ENCODE data around the gene AK3.
A peak's percentile ranks its signal among the peaks of the same experiment; 100 is the strongest.
"Not testable (repeated sequence)": the region's sequence is repeated elsewhere in the genome, so short reads cannot be mapped to it uniquely, and the experiment has no call there.

AK3 gene

DNA sequence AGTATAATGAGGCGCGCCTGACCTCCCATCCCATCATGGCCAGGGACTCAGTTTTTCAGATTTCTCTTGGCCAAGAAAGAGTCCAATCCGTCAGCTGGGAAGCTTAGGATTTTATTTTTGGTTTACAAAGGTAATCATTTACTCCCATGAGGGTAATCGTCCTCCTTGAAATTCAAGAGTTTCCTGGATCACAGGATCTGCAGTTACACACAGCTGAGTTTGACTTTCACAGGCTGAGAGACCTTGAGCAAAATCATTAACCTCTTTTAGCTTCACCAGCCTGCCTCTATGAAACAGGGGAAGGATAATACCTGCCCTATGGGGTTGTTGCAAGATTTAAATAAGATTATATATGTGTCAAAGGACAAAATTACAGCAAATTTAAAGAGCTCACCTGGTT is 15.4 kb upstream of the AK3 start:
- Histone ChIP-seq H2AFZ (ENCODE audit: low read depth, low read length, severe bottlenecking) (no peak overlapping the region), H3K9ac (ENCODE audit: low read length) (no peak overlapping the region), H3F3A (ENCODE audit: insufficient read depth) (no peaks in the 10 kb centered on the region), H4K20me1 (ENCODE audit: low read depth, low read length) (no peaks in the 10 kb centered on the region), H3K4me2 (ENCODE audit: low read depth, low read length, poor library complexity, severe bottlenecking) (no peak overlapping the region), H3K4me3 (ENCODE audit: insufficient read depth, low read length, poor library complexity, severe bottlenecking) (no peak overlapping the region), H3K9me3 (ENCODE audit: insufficient read depth, low read length) (no peaks in the 10 kb centered on the region), H3K36me3 (ENCODE audit: low read length) (no peaks in the 10 kb centered on the region), H3K79me2 (ENCODE audit: insufficient read depth, low read length) (no peaks in the 10 kb centered on the region), H3K9me2 (replicated peaks; ENCODE audit: insufficient read depth, low read length) (no peaks in the 10 kb centered on the region), H3K27ac (ENCODE audit: low read depth, low read length) (no peak overlapping the region), H3K27me3 (ENCODE audit: low read length) (no peaks in the 10 kb centered on the region)
- TF ChIP-seq, protein P1, sequence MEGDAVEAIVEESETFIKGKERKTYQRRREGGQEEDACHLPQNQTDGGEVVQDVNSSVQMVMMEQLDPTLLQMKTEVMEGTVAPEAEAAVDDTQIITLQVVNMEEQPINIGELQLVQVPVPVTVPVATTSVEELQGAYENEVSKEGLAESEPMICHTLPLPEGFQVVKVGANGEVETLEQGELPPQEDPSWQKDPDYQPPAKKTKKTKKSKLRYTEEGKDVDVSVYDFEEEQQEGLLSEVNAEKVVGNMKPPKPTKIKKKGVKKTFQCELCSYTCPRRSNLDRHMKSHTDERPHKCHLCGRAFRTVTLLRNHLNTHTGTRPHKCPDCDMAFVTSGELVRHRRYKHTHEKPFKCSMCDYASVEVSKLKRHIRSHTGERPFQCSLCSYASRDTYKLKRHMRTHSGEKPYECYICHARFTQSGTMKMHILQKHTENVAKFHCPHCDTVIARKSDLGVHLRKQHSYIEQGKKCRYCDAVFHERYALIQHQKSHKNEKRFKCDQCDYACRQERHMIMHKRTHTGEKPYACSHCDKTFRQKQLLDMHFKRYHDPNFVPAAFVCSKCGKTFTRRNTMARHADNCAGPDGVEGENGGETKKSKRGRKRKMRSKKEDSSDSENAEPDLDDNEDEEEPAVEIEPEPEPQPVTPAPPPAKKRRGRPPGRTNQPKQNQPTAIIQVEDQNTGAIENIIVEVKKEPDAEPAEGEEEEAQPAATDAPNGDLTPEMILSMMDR (IDR thresholded peaks at IDR 0.05; ENCODE audit: insufficient read depth, low read length, poor library complexity, severe bottlenecking) = no peak
- no peak for TF ChIP-seq EZH2phosphoT487 (conservative IDR thresholded peaks at IDR 0.05; ENCODE audit: low read length)

DNA sequence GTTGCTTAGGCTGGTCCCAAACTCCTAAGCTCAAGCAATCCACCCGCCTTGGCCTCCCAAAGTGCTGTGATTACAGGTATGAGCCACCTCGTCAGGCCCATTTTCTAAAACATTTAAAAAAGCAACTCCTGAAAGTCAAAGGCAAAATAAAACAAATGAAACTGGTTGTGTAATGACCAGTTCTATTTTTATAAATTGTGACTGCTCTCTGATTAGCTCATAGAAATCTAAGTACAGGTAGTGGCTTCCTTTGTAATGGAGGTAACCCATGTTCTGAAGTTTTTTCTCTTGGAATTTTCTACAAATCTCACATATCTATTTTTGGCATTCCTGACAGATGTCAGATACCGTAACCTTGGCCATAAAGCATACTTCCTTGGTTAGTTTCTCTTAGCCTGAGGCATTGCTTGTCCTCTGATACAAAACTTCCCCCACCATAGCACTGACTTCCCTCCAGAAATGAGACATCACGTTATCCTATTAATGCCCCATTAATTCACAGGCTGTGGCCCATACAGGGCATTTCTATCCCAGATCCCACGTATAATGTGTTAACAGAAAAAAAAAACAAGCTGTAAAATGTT is 14.1 kb upstream of the AK3 start:
- no peak for TF ChIP-seq EZH2phosphoT487 (conservative IDR thresholded peaks at IDR 0.05; ENCODE audit: low read length)
- TF ChIP-seq, protein P1 (IDR thresholded peaks at IDR 0.05; ENCODE audit: insufficient read depth, low read length, poor library complexity, severe bottlenecking) = no peak
- Histone ChIP-seq H3K79me2 (ENCODE audit: insufficient read depth, low read length) (no peaks in the 10 kb centered on the region), H3K4me2 (ENCODE audit: low read depth, low read length, poor library complexity, severe bottlenecking) (no peak overlapping the region), H4K20me1 (ENCODE audit: low read depth, low read length) (no peaks in the 10 kb centered on the region), H3K4me3 (ENCODE audit: insufficient read depth, low read length, poor library complexity, severe bottlenecking) (no peak overlapping the region), H3F3A (ENCODE audit: insufficient read depth) (no peaks in the 10 kb centered on the region), H3K9me2 (replicated peaks; ENCODE audit: insufficient read depth, low read length) (no peaks in the 10 kb centered on the region), H3K9ac (ENCODE audit: low read length) (no peak overlapping the region), H3K27ac (ENCODE audit: low read depth, low read length) (no peak overlapping the region), H3K9me3 (ENCODE audit: insufficient read depth, low read length) (no peaks in the 10 kb centered on the region), H3K36me3 (ENCODE audit: low read length) (no peaks in the 10 kb centered on the region), H2AFZ (ENCODE audit: low read depth, low read length, severe bottlenecking) (no peak overlapping the region), H3K27me3 (ENCODE audit: low read length) (no peaks in the 10 kb centered on the region)

DNA sequence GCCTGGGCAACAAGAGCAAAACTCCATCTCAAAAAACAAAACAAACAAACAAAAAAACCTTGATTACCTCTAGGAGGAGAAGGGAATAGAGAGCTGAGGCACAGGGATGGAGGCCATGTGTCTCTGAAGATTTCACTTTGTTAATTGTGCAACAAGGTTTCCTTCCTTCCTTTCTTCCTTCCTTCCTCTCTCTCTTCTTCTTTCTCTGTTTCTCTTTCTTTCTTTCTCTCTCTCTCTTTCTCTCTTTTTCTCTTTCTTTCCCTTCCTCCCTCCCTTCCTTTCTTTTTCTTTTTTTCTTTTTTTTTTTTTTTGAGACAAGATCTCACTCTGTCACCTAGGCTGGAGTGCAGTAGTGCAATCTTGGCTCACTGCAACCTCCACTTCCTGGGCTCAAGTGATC is 13.5 kb upstream of the AK3 start:
- H3K79me2 ChIP-seq (ENCODE audit: insufficient read depth, low read length); H3K9me3 ChIP-seq (ENCODE audit: insufficient read depth, low read length); H3F3A ChIP-seq (ENCODE audit: insufficient read depth); H3K36me3 ChIP-seq (ENCODE audit: low read length); H3K27me3 ChIP-seq (ENCODE audit: low read length); H3K9me2 ChIP-seq (replicated peaks; ENCODE audit: insufficient read depth, low read length); H4K20me1 ChIP-seq (ENCODE audit: low read depth, low read length); H3K4me3 ChIP-seq (ENCODE audit: insufficient read depth, low read length, poor library complexity, severe bottlenecking); H3K27ac ChIP-seq (ENCODE audit: low read depth, low read length); H2AFZ ChIP-seq (ENCODE audit: low read depth, low read length, severe bottlenecking); H3K4me2 ChIP-seq (ENCODE audit: low read depth, low read length, poor library complexity, severe bottlenecking); H3K9ac ChIP-seq (ENCODE audit: low read length): not testable (repeated sequence)

DNA sequence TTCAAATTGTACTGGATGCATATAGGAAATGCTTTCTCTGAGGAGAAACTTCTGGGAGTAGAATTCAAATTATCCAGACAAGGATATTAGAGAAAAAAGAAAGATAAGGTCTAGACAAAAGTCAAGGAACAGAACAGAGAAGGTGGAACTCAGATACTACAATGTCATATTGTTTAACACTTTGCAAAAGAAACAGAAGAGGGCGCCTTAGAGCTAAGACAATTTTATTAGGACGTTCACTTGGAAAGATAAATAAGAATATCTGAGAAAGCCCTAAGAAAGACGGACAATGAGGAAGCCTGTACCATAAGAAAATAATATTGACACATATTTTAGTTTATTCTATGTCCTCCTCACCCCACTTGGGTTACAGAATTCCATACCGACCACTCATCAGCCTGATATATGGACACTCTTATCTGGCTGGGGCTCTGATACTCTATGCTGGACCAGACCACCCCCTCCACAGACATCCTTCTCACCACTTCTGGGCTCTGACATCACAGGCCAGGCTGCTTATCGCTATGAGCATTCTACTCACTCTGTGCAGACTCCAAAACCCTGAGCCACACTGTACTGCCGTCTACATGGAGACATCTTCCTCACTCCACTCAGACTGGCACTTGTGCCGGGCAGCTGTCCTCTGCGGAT is 9.1 kb upstream of the AK3 start:
- H3K36me3 ChIP-seq (ENCODE audit: low read length) = no peaks in the 10 kb centered on the region
- TF ChIP-seq, protein P1 (IDR thresholded peaks at IDR 0.05; ENCODE audit: insufficient read depth, low read length, poor library complexity, severe bottlenecking) = peak; percentile 60
- no peak for TF ChIP-seq EZH2phosphoT487 (conservative IDR thresholded peaks at IDR 0.05; ENCODE audit: low read length)
- H3K9ac ChIP-seq (ENCODE audit: low read length) = no peak overlapping the region
- H3K4me2 ChIP-seq (ENCODE audit: low read depth, low read length, poor library complexity, severe bottlenecking) = no peak overlapping the region
- no peaks in the 10 kb centered on the region for H3K9me2 ChIP-seq (replicated peaks; ENCODE audit: insufficient read depth, low read length)
- H3K27me3 ChIP-seq (ENCODE audit: low read length) = no peaks in the 10 kb centered on the region
- no peaks in the 10 kb centered on the region for H3K79me2 ChIP-seq (ENCODE audit: insufficient read depth, low read length)
- H3K9me3 ChIP-seq (ENCODE audit: insufficient read depth, low read length) = no peaks in the 10 kb centered on the region
- no peak overlapping the region for H2AFZ ChIP-seq (ENCODE audit: low read depth, low read length, severe bottlenecking)
- H3K4me3 ChIP-seq (ENCODE audit: insufficient read depth, low read length, poor library complexity, severe bottlenecking) = no peak overlapping the region
- no peaks in the 10 kb centered on the region for H3F3A ChIP-seq (ENCODE audit: insufficient read depth)
- H4K20me1 ChIP-seq (ENCODE audit: low read depth, low read length) = no peaks in the 10 kb centered on the region
- H3K27ac ChIP-seq (ENCODE audit: low read depth, low read length) = no peak overlapping the region
